HCT116 (cell line): ENCODE results near the gene PSME1. TPM values are rescaled to one million over a fixed set of nuclear protein-coding genes. Genes with fewer than 3 reads are reported as not detected.
A peak's percentile ranks its signal among the peaks of the same experiment; 100 is the strongest.

ENCODE experiments used
- ATAC-seq: fragments of 200-7000 bp; cut with Tn5 transposase; 2 replicates; pipeline ENCODE4 v1.9.1; 2020; ENCODE audit warnings: mild to moderate bottlenecking, moderate library complexity
- BruUV-seq: library from RNA; stranded (reverse); fragments of 400-500 nt; replicated peaks from 2 replicates; lab custom pipeline; 2021; lab: Mats Ljungman, UMichigan
- CTCF ChIA-PET: fragments of 300-600 bp; sonication (Branson Sonifier 250); formaldehyde crosslinking; loops from one replicate; lab custom pipeline; 2021; ENCODE audit warnings: antibody characterized with exemption; lab: Charles Lee
- POLR2A ChIA-PET: fragments of 300-600, 350-600 bp; sonication (Branson Sonifier 250); formaldehyde crosslinking; loops from one replicate; lab custom pipeline; 2021; ENCODE audit warnings: antibody characterized with exemption; lab: Charles Lee
- RAD21 ChIA-PET, 2 experiments: fragments of 300-600 bp; sonication (Branson Sonifier 250); formaldehyde crosslinking; loops; one replicate each; lab custom pipeline; 2023; ENCODE audit warnings: low total read pairs in 2 of 2; ENCODE audit not compliant: uncharacterized antibody in 2 of 2, unreplicated experiment in 2 of 2, low non-redundant PET in 1 of 2; lab: Charles Lee
- DNase-seq: peaks from one replicate; pipeline ENCODE4 v3.0.0-alpha.2; 2010; ENCODE audit warnings: low read depth, low spot score
- H2AFZ ChIP-seq: fragments of 200-600 bp; shearing (Covaris generic), sonication (generic); 2 replicates; pipeline ENCODE4 v1.6.1; 2017; ENCODE audit warnings: low read depth, mixed run types, mixed read lengths, antibody characterized with exemption, low read length; ENCODE audit not compliant: poor library complexity, severe bottlenecking
- H3K27ac ChIP-seq: 2 replicates; pipeline ENCODE4 v1.5.1; 2012; ENCODE audit warnings: low read depth, low read length
- H3K27me3 ChIP-seq: fragments of 200-600 bp; sonication (generic); 2 replicates; pipeline ENCODE4 v1.6.1; 2016; ENCODE audit warnings: mixed run types, low read length, mixed read lengths; ENCODE audit not compliant: insufficient read depth
- H3K36me3 ChIP-seq, 2 experiments: fragments of 200-500 bp in 1 of 2; fragments of 200-600 bp in 1 of 2; sonication (Bioruptor generic) in 1 of 2; sonication (generic) in 1 of 2; 2 replicates each; pipeline versions ENCODE4 v1.5.1 to v1.6.1; 2014 to 2016; ENCODE audit warnings: low read length in 2 of 2, inconsistent platforms in 1 of 2, mixed read lengths in 1 of 2, mixed run types in 1 of 2; ENCODE audit not compliant: insufficient read depth in 2 of 2, control insufficient read depth in 1 of 2
- H3K4me1 ChIP-seq, 2 experiments: fragments of 200-600 bp in 1 of 2; sonication (generic) in 1 of 2; 2 replicates each; pipeline versions ENCODE4 v1.5.1 to v1.6.1; 2012 to 2017; ENCODE audit warnings: low read length in 2 of 2, inconsistent platforms in 1 of 2, mild to moderate bottlenecking in 1 of 2, mixed read lengths in 1 of 2, mixed run types in 1 of 2, moderate library complexity in 1 of 2; ENCODE audit not compliant: insufficient read depth in 2 of 2, control insufficient read depth in 1 of 2
- H3K4me2 ChIP-seq: fragments of 200-600 bp; sonication (generic); 2 replicates; pipeline ENCODE4 v1.6.1; 2017; ENCODE audit warnings: mixed run types, low read length, mixed read lengths
- H3K4me3 ChIP-seq, 2 experiments: fragments of 200-600 bp in 1 of 2; sonication (generic) in 1 of 2; replicated peaks in 1 of 2; 2 replicates each; pipeline ENCODE4 v1.5.1; 2011 to 2016; ENCODE audit warnings: low read length in 2 of 2, control low read depth in 1 of 2, low read depth in 1 of 2, mild to moderate bottlenecking in 1 of 2, mixed read lengths in 1 of 2, mixed run types in 1 of 2
- H3K79me2 ChIP-seq: fragments of 200-600 bp; sonication (generic); 2 replicates; pipeline ENCODE4 v1.6.1; 2017; ENCODE audit warnings: mild to moderate bottlenecking, mixed run types, low read length, moderate library complexity, mixed read lengths; ENCODE audit not compliant: insufficient read depth
- H3K9ac ChIP-seq: fragments of 200-600 bp; sonication (generic); 2 replicates; pipeline ENCODE4 v1.6.1; 2016; ENCODE audit warnings: low read length, mixed read lengths
- H3K9me2 ChIP-seq: fragments of 200-600 bp; sonication (generic), shearing (Covaris generic); 2 replicates; pipeline ENCODE4 v1.6.1; 2017; ENCODE audit warnings: mixed run types, mild to moderate bottlenecking, moderate library complexity; ENCODE audit not compliant: insufficient read depth
- H3K9me3 ChIP-seq, 2 experiments: fragments of 200-500 bp in 1 of 2; fragments of 200-600 bp in 1 of 2; sonication (Bioruptor generic) in 1 of 2; sonication (generic) in 1 of 2; 2 replicates each; pipeline ENCODE4 v1.6.1; 2014 to 2017; ENCODE audit warnings: low read length in 2 of 2, mixed read lengths in 2 of 2, inconsistent platforms in 1 of 2, low read depth in 1 of 2, mild to moderate bottlenecking in 1 of 2, mixed run types in 1 of 2, moderate library complexity in 1 of 2; ENCODE audit not compliant: control insufficient read depth in 1 of 2, insufficient read depth in 1 of 2
- H4K20me1 ChIP-seq: fragments of 200-600 bp; sonication (generic), shearing (Covaris generic); 2 replicates; pipeline ENCODE4 v1.6.1; 2017; ENCODE audit warnings: mixed run types, mild to moderate bottlenecking, moderate library complexity; ENCODE audit not compliant: insufficient read depth
- ATF3 ChIP-seq: IDR thresholded peaks from 2 replicates; pipeline ENCODE4 v1.6.1; 2012
- CBX3 ChIP-seq: IDR thresholded peaks from 2 replicates; pipeline ENCODE4 v1.6.1; 2012; ENCODE audit warnings: low read depth
- CEBPB ChIP-seq: IDR thresholded peaks from 2 replicates; pipeline ENCODE4 v1.6.1; 2012; ENCODE audit warnings: low read depth
- CTCF ChIP-seq, 3 experiments: fragments of 200-600 bp in 1 of 3; sonication (generic) in 1 of 3; IDR thresholded peaks in 2 of 3; conservative IDR thresholded peaks in 1 of 3; 2 replicates each; pipeline ENCODE4 v1.5.1; 2012 to 2017; ENCODE audit warnings: low read depth in 2 of 3, low read length in 2 of 3, antibody characterized with exemption in 1 of 3, borderline replicate concordance in 1 of 3, control low read depth in 1 of 3, mild to moderate bottlenecking in 1 of 3, mixed read lengths in 1 of 3, mixed run types in 1 of 3, moderate library complexity in 1 of 3; ENCODE audit not compliant: insufficient read depth in 1 of 3
- EZH2phosphoT487 ChIP-seq: fragments of 200-600 bp; IDR thresholded peaks from 2 replicates; pipeline ENCODE4 v1.6.1; 2018; ENCODE audit warnings: antibody characterized with exemption, borderline replicate concordance
- FOSL1 ChIP-seq: IDR thresholded peaks from 2 replicates; pipeline ENCODE4 v1.6.1; 2012; ENCODE audit warnings: low read depth
- MAX ChIP-seq: IDR thresholded peaks from 2 replicates; pipeline ENCODE4 v1.6.1; 2012
- POLR2A ChIP-seq: IDR thresholded peaks from 2 replicates; pipeline ENCODE4 v1.7.0; 2011; ENCODE audit warnings: borderline replicate concordance; ENCODE audit not compliant: insufficient read depth, insufficient read length; ENCODE audit errors: extremely low read depth
- RAD21 ChIP-seq: IDR thresholded peaks from 2 replicates; pipeline ENCODE4 v1.6.1; 2012; ENCODE audit warnings: low read depth, mild to moderate bottlenecking
- REST ChIP-seq: IDR thresholded peaks from 2 replicates; pipeline ENCODE4 v1.6.1; 2012; ENCODE audit warnings: low read depth
- SIN3A ChIP-seq: IDR thresholded peaks from 2 replicates; pipeline ENCODE4 v1.6.1; 2012; ENCODE audit warnings: low read depth
- SP1 ChIP-seq: IDR thresholded peaks from 2 replicates; pipeline ENCODE4 v1.6.1; 2012; ENCODE audit warnings: low read depth
- SRF ChIP-seq: IDR thresholded peaks from 2 replicates; pipeline ENCODE4 v1.6.1; 2012; ENCODE audit warnings: low read depth
- TCF7L2 ChIP-seq: IDR thresholded peaks from 2 replicates; pipeline ENCODE4 v1.7.0; 2011; ENCODE audit warnings: borderline replicate concordance, inconsistent platforms; ENCODE audit not compliant: insufficient read depth, insufficient read length; ENCODE audit errors: extremely low read depth
- YY1 ChIP-seq: IDR thresholded peaks from 2 replicates; pipeline ENCODE4 v1.6.1; 2011; ENCODE audit warnings: low read length, low read depth, moderate library complexity, mild to moderate bottlenecking; ENCODE audit not compliant: insufficient replicate concordance; ENCODE audit errors: extremely low read depth
- ZBTB33 ChIP-seq: IDR thresholded peaks from 2 replicates; pipeline ENCODE4 v1.6.1; 2011; ENCODE audit warnings: mild to moderate bottlenecking, low read length, moderate library complexity; ENCODE audit not compliant: insufficient replicate concordance; ENCODE audit errors: extremely low read depth
- ZFX ChIP-seq: fragments of 450-650 bp; IDR thresholded peaks from 2 replicates; pipeline ENCODE4 v1.6.1; 2017
- intact Hi-C: fragments of 100-400 bp; cut with micrococcal nuclease; formaldehyde crosslinking; loops from 2 replicates; pipeline ENCODE4 v1.10.0; 2022
- total RNA-seq: library from RNA; stranded (reverse); gene quantifications from one replicate; pipeline ENCODE4 v1.2.1, GENCODE V29; 2021; ENCODE audit not compliant: unreplicated experiment

PSME1 gene
- total RNA-seq, 1 experiment from 2014 or later, result 174 TPM

GRCh38 chr14:24093207-24093900, 42.6 kb upstream of the PSME1 start:
- H3K27me3 ChIP-seq, result no peaks in the 10 kb centered on the region
- peaks cover 7% of the 10 kb centered on the region; the same call in 1 of the 2 replicates for H3K79me2 ChIP-seq
- H2AFZ ChIP-seq, result peak overlapping the region; percentile 32
- DNase-seq (no peak), ATAC-seq (no peak)
- ChIA-PET RAD21 (interaction anchor here (0.8 to 4.6 kb wide), 5 partner anchors 15 to 36 kb away, joined by 3 to 35 read pairs (median 6); no protein-coding TSS in a partner anchor), POLR2A (interaction anchor here (0.6 to 4.5 kb wide), 27 partner anchors 8 to 998 kb away, joined by 3 to 49 read pairs (median 5); partner anchors contain the start of genes ACIN1, C14orf119, CARMIL3 and CHMP4A), CTCF (interaction anchor here (1.0 to 6.3 kb wide), 8 partner anchors 9 to 504 kb away, joined by 3 to 149 read pairs (median 8); partner anchors contain the start of genes IRF9, RNF31 and TINF2)
- H4K20me1 ChIP-seq, result no peaks in the 10 kb centered on the region
- H3K36me3 ChIP-seq, result no peaks in the 10 kb centered on the region
- intact Hi-C loops, result loop anchor here (10.0 kb wide), 1 partner anchor 109 kb away; the partner anchor contains the start of gene DHRS4L2
- BruUV-seq, result TSS peak; percentile 91
- peak overlapping the region; percentile 87 for H3K4me2 ChIP-seq
- peak overlapping the region; percentile 84 for H3K9ac ChIP-seq
- H3K4me3 ChIP-seq, result peak overlapping the region; percentile 94 to 96
- no peaks in the 10 kb centered on the region for H3K9me2 ChIP-seq
- H3K4me1 ChIP-seq, result peaks cover 15 to 22% of the 10 kb centered on the region in 2 experiments
- no peaks in the 10 kb centered on the region for H3K9me3 ChIP-seq
- TF ChIP-seq EZH2phosphoT487, result no peak
- no peak for TF ChIP-seq SP1
- TF ChIP-seq SRF, result no peak
- no peak for TF ChIP-seq REST
- TF ChIP-seq YY1, result no peak
- TF ChIP-seq FOSL1, result no peak
- no peak for TF ChIP-seq MAX
- no peak for TF ChIP-seq CTCF (IDR thresholded peaks at IDR 0.05 in 2 of 3, conservative IDR thresholded peaks at IDR 0.05 in 1 of 3; ENCODE audit: borderline replicate concordance in 1 of 3, insufficient read depth in 1 of 3, low read depth in 2 of 3, low read length in 2 of 3)
- TF ChIP-seq CBX3, result no peak
- no peak for TF ChIP-seq POLR2A
- TF ChIP-seq TCF7L2, result no peak
- no peak for TF ChIP-seq ATF3
- no peak for TF ChIP-seq ZBTB33
- TF ChIP-seq ZFX, result no peak
- TF ChIP-seq CEBPB, result no peak
- no peak for TF ChIP-seq RAD21
- no peak for TF ChIP-seq SIN3A
- peak overlapping the region; percentile 43 for H3K27ac ChIP-seq
